ENCODE results near the gene ZNF800.

- TF ChIP-seq CTCF (conservative IDR thresholded peaks at IDR 0.05; ENCODE audit: low read depth, low read length) (no peak), EZH2 (IDR thresholded peaks at IDR 0.05; ENCODE audit: borderline replicate concordance, low read depth, low read length, poor library complexity, severe bottlenecking) (no peak)
These were observed 27.1 kb downstream of the ZNF800 start for GRCh38 chr7:127365164-127365956.

All from A673 (cell line).